Neural cell (in vitro differentiated cells): Measurements from ENCODE around the gene CEBPB. TPM values are rescaled to one million over a fixed set of nuclear protein-coding genes. Genes with fewer than 3 reads are reported as not detected.

Source experiments
- H2AFZ ChIP-seq: fragments of 200-600, 300-800 bp; sonication (generic), shearing (Covaris generic); 2 replicates; pipeline ENCODE4 v1.6.0; 2014; ENCODE audit warnings: low read depth, mild to moderate bottlenecking, antibody characterized with exemption, low read length, moderate library complexity
- H3F3A ChIP-seq: fragments of 200-600 bp; shearing (Covaris generic); 2 replicates; pipeline ENCODE4 v1.6.1; 2016; ENCODE audit warnings: mild to moderate bottlenecking, moderate library complexity, mixed read lengths, antibody characterized with exemption, low read length; ENCODE audit not compliant: insufficient read depth, poor library complexity, severe bottlenecking
- H3K27ac ChIP-seq: fragments of 200-600, 300-800 bp; sonication (generic), shearing (Covaris generic); 2 replicates; pipeline ENCODE4 v1.5.1; 2014; ENCODE audit warnings: mild to moderate bottlenecking, low read length, moderate library complexity
- H3K27me3 ChIP-seq: fragments of 300-800, 200-600 bp; sonication (generic), shearing (Covaris generic); 2 replicates; pipeline ENCODE4 v1.6.0; 2014; ENCODE audit warnings: mild to moderate bottlenecking, low read depth, low read length, moderate library complexity; ENCODE audit not compliant: insufficient read depth
- H3K36me3 ChIP-seq: fragments of 300-800, 200-600 bp; sonication (generic), shearing (Covaris generic); 2 replicates; pipeline ENCODE4 v1.5.1; 2014; ENCODE audit warnings: mild to moderate bottlenecking, antibody characterized with exemption, low read length, moderate library complexity; ENCODE audit not compliant: insufficient read depth
- H3K4me2 ChIP-seq: fragments of 300-800, 200-600 bp; sonication (generic), shearing (Covaris generic); 2 replicates; pipeline ENCODE4 v1.6.0; 2014; ENCODE audit warnings: mild to moderate bottlenecking, low read length
- H3K4me3 ChIP-seq: fragments of 300-800, 200-600 bp; sonication (generic), shearing (Covaris generic); 2 replicates; pipeline ENCODE4 v1.5.1; 2014; ENCODE audit warnings: mild to moderate bottlenecking, low read length, moderate library complexity
- H3K79me2 ChIP-seq: fragments of 200-600 bp; shearing (Covaris generic); replicated peaks from 2 replicates; pipeline ENCODE4 v1.6.0; 2014; ENCODE audit warnings: mild to moderate bottlenecking, low read length, moderate library complexity; ENCODE audit not compliant: insufficient read depth
- H3K9ac ChIP-seq: fragments of 300-800, 200-600 bp; sonication (generic), shearing (Covaris generic); 2 replicates; pipeline ENCODE4 v1.6.1; 2016; ENCODE audit warnings: mild to moderate bottlenecking, low read length, mixed read lengths
- H3K9me2 ChIP-seq: fragments of 200-600 bp; shearing (Covaris generic); 2 replicates; pipeline ENCODE4 v1.6.1; 2016; ENCODE audit warnings: mild to moderate bottlenecking, low read length, mixed read lengths; ENCODE audit not compliant: insufficient read depth
- H3K9me3 ChIP-seq: fragments of 200-600, 300-800 bp; sonication (generic), shearing (Covaris generic); 2 replicates; pipeline ENCODE4 v1.6.1; 2016; ENCODE audit warnings: mild to moderate bottlenecking, mixed run types, low read length, moderate library complexity, mixed read lengths
- H4K20me1 ChIP-seq: fragments of 200-600 bp; shearing (Covaris generic); 2 replicates; pipeline ENCODE4 v1.6.1; 2016; ENCODE audit warnings: mild to moderate bottlenecking, mixed run types; ENCODE audit not compliant: insufficient read depth
- EP300 ChIP-seq: fragments of 450-650 bp; conservative IDR thresholded peaks from 2 replicates; pipeline ENCODE4 v1.6.1; 2014; ENCODE audit warnings: antibody characterized with exemption, mild to moderate bottlenecking, moderate library complexity; ENCODE audit not compliant: poor library complexity, severe bottlenecking
- EZH2 ChIP-seq: fragments of 200-600, 300-800 bp; shearing (Covaris generic), sonication (generic); IDR thresholded peaks from 2 replicates; pipeline ENCODE4 v1.6.1; 2014; ENCODE audit warnings: antibody characterized with exemption, low read length, borderline replicate concordance, mild to moderate bottlenecking; ENCODE audit not compliant: insufficient read depth, poor library complexity, severe bottlenecking
- MXI1 ChIP-seq: fragments of 450-650 bp; conservative IDR thresholded peaks from 2 replicates; pipeline ENCODE4 v1.6.1; 2014; ENCODE audit warnings: antibody characterized with exemption, mild to moderate bottlenecking; ENCODE audit not compliant: poor library complexity, severe bottlenecking
- POLR2AphosphoS5 ChIP-seq: IDR thresholded peaks from 2 replicates; pipeline ENCODE4 v1.6.1; 2012
- RAD21 ChIP-seq: fragments of 450-650 bp; conservative IDR thresholded peaks from 2 replicates; pipeline ENCODE4 v1.6.1; 2014; ENCODE audit warnings: antibody characterized with exemption, mild to moderate bottlenecking, moderate library complexity
- SMC3 ChIP-seq: fragments of 450-650 bp; conservative IDR thresholded peaks from 2 replicates; pipeline ENCODE4 v1.6.1; 2014; ENCODE audit warnings: antibody characterized with exemption, mild to moderate bottlenecking, moderate library complexity; ENCODE audit not compliant: poor library complexity
- TAF1 ChIP-seq: IDR thresholded peaks from 2 replicates; pipeline ENCODE4 v1.6.1; 2012; ENCODE audit warnings: low read depth
- polyA plus RNA-seq: library from polyadenylated mRNA; depleted of rRNA; stranded (reverse); fragments of >200 nt; gene quantifications from 2 replicates; pipeline ENCODE4 v1.2.3, GENCODE V29; 2014
- TF ChIP-seq, protein P1 (sequence below): IDR thresholded peaks from 2 replicates; pipeline ENCODE4 v1.6.1; 2012; ENCODE audit warnings: borderline replicate concordance
- TF ChIP-seq, protein P2 (sequence below): fragments of 450-650 bp; IDR thresholded peaks from 2 replicates; pipeline ENCODE4 v1.5.1; 2014; ENCODE audit warnings: antibody characterized with exemption, mild to moderate bottlenecking, moderate library complexity; ENCODE audit not compliant: poor library complexity, severe bottlenecking

The CEBPB gene
- polyA plus RNA-seq, 1 donor from 2014 or later: 0.59 TPM

GRCh38 chr20:50169329-50169823 is 21.3 kb upstream of the CEBPB start:
- Histone ChIP-seq H3K9me2 (no peaks in the 10 kb centered on the region), H3K9ac (no peak overlapping the region), H2AFZ (no peak overlapping the region), H4K20me1 (no peaks in the 10 kb centered on the region), H3K4me2 (no peak overlapping the region), H3K27ac (no peak overlapping the region), H3K4me3 (no peak overlapping the region), H3K36me3 (no peaks in the 10 kb centered on the region), H3K9me3 (no peaks in the 10 kb centered on the region), H3K27me3 (no peaks in the 10 kb centered on the region), H3F3A (no peaks in the 10 kb centered on the region), H3K79me2 (no peaks in the 10 kb centered on the region)
- peak; percentile 63 for TF ChIP-seq RAD21
- TF ChIP-seq EZH2: no peak
- TF ChIP-seq, protein P1, sequence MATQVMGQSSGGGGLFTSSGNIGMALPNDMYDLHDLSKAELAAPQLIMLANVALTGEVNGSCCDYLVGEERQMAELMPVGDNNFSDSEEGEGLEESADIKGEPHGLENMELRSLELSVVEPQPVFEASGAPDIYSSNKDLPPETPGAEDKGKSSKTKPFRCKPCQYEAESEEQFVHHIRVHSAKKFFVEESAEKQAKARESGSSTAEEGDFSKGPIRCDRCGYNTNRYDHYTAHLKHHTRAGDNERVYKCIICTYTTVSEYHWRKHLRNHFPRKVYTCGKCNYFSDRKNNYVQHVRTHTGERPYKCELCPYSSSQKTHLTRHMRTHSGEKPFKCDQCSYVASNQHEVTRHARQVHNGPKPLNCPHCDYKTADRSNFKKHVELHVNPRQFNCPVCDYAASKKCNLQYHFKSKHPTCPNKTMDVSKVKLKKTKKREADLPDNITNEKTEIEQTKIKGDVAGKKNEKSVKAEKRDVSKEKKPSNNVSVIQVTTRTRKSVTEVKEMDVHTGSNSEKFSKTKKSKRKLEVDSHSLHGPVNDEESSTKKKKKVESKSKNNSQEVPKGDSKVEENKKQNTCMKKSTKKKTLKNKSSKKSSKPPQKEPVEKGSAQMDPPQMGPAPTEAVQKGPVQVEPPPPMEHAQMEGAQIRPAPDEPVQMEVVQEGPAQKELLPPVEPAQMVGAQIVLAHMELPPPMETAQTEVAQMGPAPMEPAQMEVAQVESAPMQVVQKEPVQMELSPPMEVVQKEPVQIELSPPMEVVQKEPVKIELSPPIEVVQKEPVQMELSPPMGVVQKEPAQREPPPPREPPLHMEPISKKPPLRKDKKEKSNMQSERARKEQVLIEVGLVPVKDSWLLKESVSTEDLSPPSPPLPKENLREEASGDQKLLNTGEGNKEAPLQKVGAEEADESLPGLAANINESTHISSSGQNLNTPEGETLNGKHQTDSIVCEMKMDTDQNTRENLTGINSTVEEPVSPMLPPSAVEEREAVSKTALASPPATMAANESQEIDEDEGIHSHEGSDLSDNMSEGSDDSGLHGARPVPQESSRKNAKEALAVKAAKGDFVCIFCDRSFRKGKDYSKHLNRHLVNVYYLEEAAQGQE: no peak
- no peak for TF ChIP-seq MXI1
- peak; percentile 72 for TF ChIP-seq SMC3
- TF ChIP-seq POLR2AphosphoS5: no peak
- no peak for TF ChIP-seq EP300
- TF ChIP-seq, protein P2, sequence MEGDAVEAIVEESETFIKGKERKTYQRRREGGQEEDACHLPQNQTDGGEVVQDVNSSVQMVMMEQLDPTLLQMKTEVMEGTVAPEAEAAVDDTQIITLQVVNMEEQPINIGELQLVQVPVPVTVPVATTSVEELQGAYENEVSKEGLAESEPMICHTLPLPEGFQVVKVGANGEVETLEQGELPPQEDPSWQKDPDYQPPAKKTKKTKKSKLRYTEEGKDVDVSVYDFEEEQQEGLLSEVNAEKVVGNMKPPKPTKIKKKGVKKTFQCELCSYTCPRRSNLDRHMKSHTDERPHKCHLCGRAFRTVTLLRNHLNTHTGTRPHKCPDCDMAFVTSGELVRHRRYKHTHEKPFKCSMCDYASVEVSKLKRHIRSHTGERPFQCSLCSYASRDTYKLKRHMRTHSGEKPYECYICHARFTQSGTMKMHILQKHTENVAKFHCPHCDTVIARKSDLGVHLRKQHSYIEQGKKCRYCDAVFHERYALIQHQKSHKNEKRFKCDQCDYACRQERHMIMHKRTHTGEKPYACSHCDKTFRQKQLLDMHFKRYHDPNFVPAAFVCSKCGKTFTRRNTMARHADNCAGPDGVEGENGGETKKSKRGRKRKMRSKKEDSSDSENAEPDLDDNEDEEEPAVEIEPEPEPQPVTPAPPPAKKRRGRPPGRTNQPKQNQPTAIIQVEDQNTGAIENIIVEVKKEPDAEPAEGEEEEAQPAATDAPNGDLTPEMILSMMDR: peak; percentile 75
- no peak for TF ChIP-seq TAF1

DNA sequence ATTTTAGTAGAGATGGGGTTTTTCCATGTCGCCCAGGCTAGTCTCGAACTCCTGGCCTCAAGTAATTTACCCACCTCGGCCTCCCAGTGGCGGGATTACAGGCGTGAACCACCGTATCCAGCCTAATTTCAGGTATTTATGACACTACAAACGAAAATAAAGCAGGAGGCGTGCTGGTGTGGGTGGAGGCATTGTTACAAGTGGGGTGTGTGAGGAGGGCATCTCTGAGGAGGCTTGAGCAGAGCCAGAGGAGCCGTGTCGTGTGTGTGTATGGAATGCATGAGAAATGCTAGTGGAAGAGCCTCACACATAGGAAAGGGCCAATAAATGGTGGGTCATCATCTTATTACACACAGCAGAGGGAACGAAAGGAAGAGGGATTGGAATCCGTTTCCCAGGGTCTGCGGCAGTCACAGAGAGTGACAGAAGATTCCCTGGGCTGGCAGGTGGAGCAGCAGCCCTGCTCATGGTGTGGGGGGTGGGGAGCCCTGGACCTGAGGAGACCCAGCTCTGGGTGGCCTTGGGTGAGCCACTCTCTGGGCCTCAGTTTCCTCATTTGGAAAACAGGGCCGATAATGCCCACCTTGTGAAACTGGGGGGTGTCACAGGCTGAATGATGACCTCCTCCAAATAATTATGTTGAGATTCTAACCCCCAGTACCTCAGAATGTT is 19.9 kb upstream of the CEBPB start:
- no peak overlapping the region for H3K4me3 ChIP-seq
- no peaks in the 10 kb centered on the region for H3F3A ChIP-seq
- no peak overlapping the region for H3K4me2 ChIP-seq
- H3K27me3 ChIP-seq: no peaks in the 10 kb centered on the region
- no peak overlapping the region for H3K9ac ChIP-seq
- no peaks in the 10 kb centered on the region for H3K9me2 ChIP-seq
- no peaks in the 10 kb centered on the region for H3K79me2 ChIP-seq
- TF ChIP-seq POLR2AphosphoS5 (no peak), RAD21 (no peak), EP300 (no peak), TAF1 (no peak), EZH2 (no peak), MXI1 (no peak), SMC3 (no peak)
- TF ChIP-seq, protein P2: no peak
- TF ChIP-seq, protein P1: no peak
- no peaks in the 10 kb centered on the region for H3K36me3 ChIP-seq
- no peak overlapping the region for H2AFZ ChIP-seq
- no peaks in the 10 kb centered on the region for H4K20me1 ChIP-seq
- H3K27ac ChIP-seq: no peak overlapping the region
- no peaks in the 10 kb centered on the region for H3K9me3 ChIP-seq
